IMR-90 (cell line): Measurements from ENCODE around the gene MFN2.

Experiments
- CEBPB ChIP-seq: IDR thresholded peaks from 2 replicates; pipeline ENCODE4 v1.6.1; 2012; ENCODE audit warnings: low read depth, low read length, improper control_type of control experiment
- CHD1 ChIP-seq: IDR thresholded peaks from 2 replicates; pipeline ENCODE4 v1.6.1; 2012; ENCODE audit warnings: low read depth, low read length, improper control_type of control experiment
- CTCF ChIP-seq: conservative IDR thresholded peaks from 2 replicates; pipeline ENCODE4 v1.5.1; 2012; ENCODE audit warnings: mild to moderate bottlenecking, low read depth, low read length, improper control_type of control experiment
- ELK1 ChIP-seq: fragments of 150-350 bp; IDR thresholded peaks from 2 replicates; pipeline ENCODE4 v1.6.1; 2016; ENCODE audit warnings: low read depth, mild to moderate bottlenecking, low read length, moderate library complexity, borderline replicate concordance
- FOS ChIP-seq: fragments of 150-350 bp; IDR thresholded peaks from 2 replicates; pipeline ENCODE4 v1.6.1; 2016; ENCODE audit warnings: low read depth, low read length
- MAFK ChIP-seq: IDR thresholded peaks from 2 replicates; pipeline ENCODE4 v1.6.1; 2012; ENCODE audit warnings: low read depth, low read length, improper control_type of control experiment
- MAZ ChIP-seq: IDR thresholded peaks from 2 replicates; pipeline ENCODE4 v1.6.1; 2012; ENCODE audit warnings: low read depth, mild to moderate bottlenecking, low read length, improper control_type of control experiment, moderate library complexity, borderline replicate concordance
- MXI1 ChIP-seq: IDR thresholded peaks from 2 replicates; pipeline ENCODE4 v1.6.1; 2012; ENCODE audit warnings: low read depth, mild to moderate bottlenecking, low read length, moderate library complexity, borderline replicate concordance
- POLR2A ChIP-seq: IDR thresholded peaks from 2 replicates; pipeline ENCODE4 v1.6.1; 2012; ENCODE audit warnings: mild to moderate bottlenecking, low read depth, low read length
- RAD21 ChIP-seq: IDR thresholded peaks from 2 replicates; pipeline ENCODE4 v1.6.1; 2012; ENCODE audit warnings: low read length, improper control_type of control experiment
- RFX5 ChIP-seq: IDR thresholded peaks from 2 replicates; pipeline ENCODE4 v1.8.0; 2012; ENCODE audit warnings: low read depth, mild to moderate bottlenecking, low read length, moderate library complexity
- SMC3 ChIP-seq: fragments of 150-350 bp; IDR thresholded peaks from 2 replicates; pipeline ENCODE4 v1.6.1; 2016; ENCODE audit warnings: low read depth, mild to moderate bottlenecking, antibody characterized with exemption, low read length, moderate library complexity
- USF2 ChIP-seq: fragments of 150-350 bp; IDR thresholded peaks from 2 replicates; pipeline ENCODE4 v1.6.1; 2017; ENCODE audit warnings: mild to moderate bottlenecking, antibody characterized with exemption, low read length, low read depth

GRCh38 chr1:12059226-12059625 lies 79.0 kb downstream of the MFN2 start:
- TF ChIP-seq CTCF: no peak
- no peak for TF ChIP-seq RFX5
- TF ChIP-seq USF2: no peak
- TF ChIP-seq MXI1: no peak
- TF ChIP-seq POLR2A: no peak
- TF ChIP-seq RAD21: no peak
- TF ChIP-seq MAFK: no peak
- TF ChIP-seq FOS: no peak
- no peak for TF ChIP-seq ELK1
- TF ChIP-seq SMC3: no peak
- TF ChIP-seq CEBPB: no peak
- no peak for TF ChIP-seq MAZ
- TF ChIP-seq CHD1: no peak
